HUDEP-2 (cell line): ENCODE data around the gene SOX6.

Experiments used
- DNase-seq, 76 experiments: peaks; one replicate each; lab custom pipeline; 2025; ENCODE audit not compliant: unreplicated experiment in 76 of 76; lab: John Stamatoyannopoulos, UW

Gene SOX6

GRCh38 chr11:16365581-16366228 is 9.4 kb upstream of the SOX6 start:
- no peak for DNase-seq

GRCh38 chr11:16364254-16364653 is 7.9 kb upstream of the SOX6 start:
- DNase-seq = no peak

DNA sequence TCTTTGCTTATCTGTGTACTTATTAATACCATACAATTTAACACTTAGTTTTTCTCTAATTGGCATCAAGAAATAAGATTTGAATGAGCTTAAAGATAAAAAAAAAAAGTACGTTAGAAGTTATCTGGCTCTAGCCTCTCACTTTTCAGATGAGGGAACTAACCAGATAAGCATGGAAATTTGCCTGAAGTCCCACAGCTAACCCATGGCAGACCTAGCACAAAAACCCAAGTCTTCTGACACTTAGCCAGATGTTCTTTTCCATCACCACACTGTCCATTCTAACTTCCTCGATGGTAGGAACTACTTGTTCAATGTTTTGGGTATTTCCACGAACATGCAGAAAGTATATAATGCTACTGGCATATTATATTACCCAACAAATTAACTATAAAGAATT is 7.4 kb upstream of the SOX6 start:
- DNase-seq = peak in 17 of 76 experiments; percentile 2 to 49 (median 18)

DNA sequence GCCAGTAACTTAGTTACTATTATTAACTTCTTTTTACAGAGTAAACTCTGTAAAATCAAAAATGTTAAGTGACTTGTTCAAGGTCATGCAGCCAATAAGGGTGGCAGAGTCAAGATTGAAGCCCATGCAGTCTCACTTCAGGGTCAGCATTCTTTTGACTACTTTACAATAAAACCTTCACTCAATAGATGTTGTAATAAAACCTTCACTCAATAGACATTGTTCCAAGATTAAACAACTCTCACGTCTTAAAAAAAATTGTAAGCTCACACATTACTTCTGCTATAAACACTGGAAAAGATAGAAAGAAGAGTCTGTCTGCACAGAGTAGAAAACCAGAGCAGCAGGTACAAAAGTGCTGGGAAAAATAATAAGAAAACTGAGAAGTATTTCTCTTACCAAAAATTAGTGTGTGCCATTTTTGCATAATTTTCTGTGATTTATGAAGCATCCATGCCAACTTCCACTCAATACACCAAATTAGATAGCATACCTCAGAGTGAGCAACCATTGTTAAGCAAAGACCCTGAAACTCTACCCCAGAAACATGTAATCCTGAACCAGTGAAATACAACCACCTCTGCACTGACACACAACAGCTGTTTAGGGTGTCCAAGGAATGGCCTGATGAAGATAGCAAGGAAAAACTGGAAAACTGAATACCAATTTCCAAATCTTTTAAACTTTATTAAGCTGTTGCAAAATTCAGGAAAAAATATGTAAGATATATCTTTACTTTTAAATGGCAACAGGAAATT is 4.9 kb upstream of the SOX6 start:
- DNase-seq = no peak

DNA sequence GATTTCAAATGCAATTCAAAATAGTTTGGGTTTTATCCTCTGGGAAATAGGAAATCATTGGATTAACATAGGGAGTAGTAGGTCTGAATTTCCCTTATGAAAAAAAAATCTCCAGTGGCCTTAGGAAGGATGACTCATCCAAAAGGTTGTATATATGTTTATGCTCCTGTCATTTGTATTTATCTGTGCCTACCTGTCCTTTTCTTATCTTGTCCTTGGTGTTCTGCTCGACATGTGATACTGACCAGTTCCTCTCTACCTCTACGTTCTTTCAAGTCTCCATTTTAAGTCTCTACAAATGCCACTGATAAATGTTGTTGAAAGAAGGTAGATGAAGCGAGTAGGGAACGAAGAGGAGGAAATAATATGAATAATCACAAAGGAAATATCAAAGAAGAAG is 3.0 kb upstream of the SOX6 start:
- peak in 2 of 76 experiments; percentile 8 for DNase-seq

- no peak for DNase-seq
Observed at GRCh38 chr11:16358726-16359125, 2.4 kb upstream of the SOX6 start.

GRCh38 chr11:16357775-16358174 is 1.4 kb upstream of the SOX6 start:
- no peak for DNase-seq

GRCh38 chr11:16356761-16357393 is 531 bp upstream of the SOX6 start:
- no peak for DNase-seq

DNA sequence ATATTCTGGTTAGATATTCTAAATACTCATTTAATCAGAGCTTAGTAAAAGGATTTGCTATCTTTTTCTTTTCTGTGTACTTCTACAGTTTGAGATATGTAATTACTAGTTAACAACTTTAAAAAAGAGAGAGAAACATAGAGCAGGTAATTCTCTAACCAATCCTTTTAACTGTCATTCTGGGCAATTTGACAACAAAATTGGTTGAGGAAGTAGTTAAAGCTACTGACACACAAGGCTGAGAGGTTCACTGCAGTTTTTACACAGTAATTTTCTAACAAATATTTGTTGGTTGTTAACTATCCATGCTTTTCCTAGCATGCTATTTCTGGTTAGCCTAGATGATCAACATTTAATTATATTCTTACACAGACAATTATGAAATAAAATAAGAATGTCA is 3.6 kb downstream of the SOX6 start:
- DNase-seq = peak in 3 of 76 experiments; percentile 5 to 27 (median 22)

GRCh38 chr11:16350125-16350524 is 6.2 kb downstream of the SOX6 start:
- no peak for DNase-seq

- DNase-seq = no peak
Observed at GRCh38 chr11:16347928-16348685, 8.2 kb downstream of the SOX6 start.

GRCh38 chr11:16346975-16347374 is 9.4 kb downstream of the SOX6 start:
- DNase-seq = no peak

GRCh38 chr11:16341853-16342252 is 14.5 kb downstream of the SOX6 start:
- no peak for DNase-seq

- DNase-seq = peak in 4 of 76 experiments; percentile 1 to 28 (median 11)
Observed at GRCh38 chr11:16338393-16338792, 18.0 kb downstream of the SOX6 start.

- peak in 39 of 76 experiments; percentile 1 to 84 (median 54) for DNase-seq
Observed at GRCh38 chr11:16337421-16338213, 18.7 kb downstream of the SOX6 start.

DNA sequence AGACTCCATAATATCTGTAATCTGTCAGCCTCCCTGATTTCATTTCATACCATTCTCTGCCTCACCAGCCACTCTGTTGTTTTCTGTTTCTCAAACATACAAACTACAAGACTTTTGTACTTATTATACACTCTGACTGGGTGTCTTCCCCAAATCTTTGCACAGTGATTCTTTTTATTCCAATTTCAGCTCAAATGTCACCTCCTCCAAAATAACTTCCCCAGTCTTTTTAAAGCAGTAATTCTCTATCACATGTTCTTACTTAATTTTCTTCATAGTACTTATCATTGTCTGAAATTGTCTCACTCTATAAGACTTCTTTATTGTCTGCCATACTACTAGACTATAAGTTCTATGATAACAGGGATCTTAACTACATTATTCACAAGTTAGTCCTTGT is 19.6 kb downstream of the SOX6 start:
- DNase-seq = no peak

DNA sequence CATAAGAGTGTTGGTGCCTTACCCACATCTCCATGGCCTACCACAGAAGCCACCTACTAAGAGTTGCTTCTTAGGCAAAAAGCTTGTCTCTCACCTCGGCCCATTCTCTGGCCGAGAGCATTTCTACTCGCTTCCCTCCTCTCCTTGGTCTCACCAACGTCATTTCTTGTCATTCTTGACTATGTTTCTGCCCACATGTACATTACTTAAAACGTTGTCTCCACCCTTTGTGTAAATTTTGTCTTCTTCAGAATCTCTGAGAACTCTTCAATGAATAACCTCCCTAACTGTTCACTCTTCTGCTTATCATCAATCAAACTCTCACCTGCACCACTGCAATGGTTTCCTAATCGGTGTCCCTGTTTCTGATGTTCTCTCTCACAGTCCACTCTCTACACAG is 20.1 kb downstream of the SOX6 start:
- no peak for DNase-seq

DNA sequence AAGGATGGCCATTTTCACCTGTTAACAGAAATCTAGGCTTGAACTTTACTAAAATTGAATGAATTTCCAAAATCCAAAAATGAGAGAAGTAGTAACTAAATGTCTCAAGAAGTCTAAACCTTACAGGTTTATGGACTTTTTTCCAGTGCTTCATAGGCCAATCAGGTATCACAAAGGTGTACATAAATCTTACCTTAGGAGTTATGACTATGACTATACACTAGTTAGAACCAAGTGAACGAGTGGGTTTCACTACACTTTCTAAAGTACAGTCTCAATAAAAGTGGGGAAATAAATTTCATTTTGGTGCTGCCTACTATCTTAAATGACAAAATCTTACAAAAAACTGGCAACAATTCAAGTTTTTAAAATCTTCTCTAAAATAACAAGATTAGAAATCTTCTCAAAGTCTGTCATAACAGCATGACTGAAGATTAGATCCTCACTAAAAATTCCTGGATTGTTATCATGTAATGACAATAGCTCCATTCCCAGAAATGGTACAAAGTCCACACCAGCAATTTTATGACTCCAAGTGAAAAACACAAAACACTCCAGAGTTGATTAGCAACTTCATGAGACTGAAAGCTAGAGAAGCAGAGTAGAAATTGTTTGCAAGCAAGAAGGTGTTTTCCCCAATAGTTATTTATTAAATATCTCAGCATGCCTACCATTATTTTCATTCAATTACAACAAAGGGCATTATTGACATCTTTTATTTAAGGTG is 20.9 kb downstream of the SOX6 start:
- DNase-seq = no peak

- peak in 3 of 76 experiments; percentile 1 to 27 (median 3) for DNase-seq
Observed at GRCh38 chr11:16326679-16327297, 29.6 kb downstream of the SOX6 start.
